Mucosa of descending colon (tissue), 3 donors: ENCODE data around the gene AURKB. TPM values are rescaled to one million over a fixed set of nuclear protein-coding genes. Genes with fewer than 3 reads are reported as not detected.
A peak's percentile ranks its signal among the peaks of the same experiment; 100 is the strongest.

ENCODE experiments used
- ATAC-seq: fragments of 200-7000 bp; cut with Tn5 transposase; one replicate; pipeline ENCODE4 v1.9.1; 2020; ENCODE audit warnings: mild to moderate bottlenecking, moderate library complexity
- DNase-seq, 3 donors: peaks; one replicate each; pipeline ENCODE4 v3.0.0-alpha.2; 2020
- H3K36me3 ChIP-seq: fragments of 200-600 bp; one replicate; pipeline ENCODE4 v1.8.0; 2021; ENCODE audit warnings: low read depth, mild to moderate bottlenecking
- H3K4me1 ChIP-seq: fragments of 200-600 bp; one replicate; pipeline ENCODE4 v1.8.0; 2021; ENCODE audit warnings: low read depth, mild to moderate bottlenecking
- H3K4me3 ChIP-seq: fragments of 200-600 bp; one replicate; pipeline ENCODE4 v1.8.0; 2021; ENCODE audit warnings: mild to moderate bottlenecking
- H3K9me3 ChIP-seq: fragments of 200-600 bp; one replicate; pipeline ENCODE4 v1.8.0; 2021; ENCODE audit warnings: mild to moderate bottlenecking
- CTCF ChIP-seq: fragments of 200-600 bp; IDR thresholded peaks from one replicate; pipeline ENCODE4 v1.8.0; 2022; ENCODE audit warnings: antibody characterized with exemption, mild to moderate bottlenecking
- intact Hi-C, 2 donors: fragments of 100-400 bp; cut with DNase I in 1 of 2; cut with micrococcal nuclease in 1 of 2; formaldehyde crosslinking; loops; one replicate each; pipeline versions ENCODE4 v1.11.0 to v1.11.1; 2022; cut with DNase I, micrococcal nuclease
- long read RNA-seq, 2 donors: library from polyadenylated mRNA; unstranded; transcript quantifications; one replicate each; pipeline ENCODE4 v2.0.0, GENCODE V29; 2019 to 2021
- total RNA-seq, 3 donors: library from RNA; stranded (reverse); fragmentation: NEBNext Ultra II Directional in 2 of 3; extraction: Animal tissue kit (Norgen Biotek cat#: 25700) in 2 of 3; gene quantifications; one replicate each; pipeline versions ENCODE4 v1.2.1 to v1.2.4, GENCODE V29; 2021 to 2023
- donor health status: DM: no; HTN: no; CAD: no; lungs with moderate emphysema.
- donor health status: DM: no; HTN: no; CAD: no.
- donor health status: DM: no; HTN: yes; CAD: no.

Gene AURKB
- 10 to 100 TPM in 1 of 3 donors, 1 to 10 TPM in 2; 5.2 to 27.3 (median 5.7) TPM for total RNA-seq
- long read RNA-seq, donor 1, partial matches to known transcripts: 0 of 1 reads
- long read RNA-seq, donor 1, other reads (novel, unspliced or antisense): 1 of 1 reads
- long read RNA-seq, donor 2, transcript AURKB-214 (9 exons, 1,227 nt): major isoform, 13 of 21 reads
- long read RNA-seq, donor 2, partial matches to known transcripts: 1 of 21 reads
- long read RNA-seq, donor 2, other reads (novel, unspliced or antisense): 5 of 21 reads

GRCh38 chr17:8209907-8210760, at the start of gene AURKB:
Gene AURKB, minus strand, starts transcription at chr17:8210575. Its CDS starts 351 bp downstream, at chr17:8210224.
- TF ChIP-seq CTCF: no peak
- H3K9me3 ChIP-seq: no peaks in the 10 kb centered on the region
- peaks cover 4% of the 10 kb centered on the region for H3K4me1 ChIP-seq
- peak; percentile 99 for ATAC-seq
- peak within 1 kb of the TSS; percentile 22 for H3K4me3 ChIP-seq
- intact Hi-C loops: no loop called here
- DNase-seq: peak; percentile 91 to 98 (median 94)
- no peaks in the 10 kb centered on the region for H3K36me3 ChIP-seq

- intact Hi-C loops: no loop called here
- ATAC-seq: no peak
- no peak for TF ChIP-seq CTCF
- Histone ChIP-seq H3K9me3 (no peaks in the 10 kb centered on the region), H3K4me1 (no peaks in the 10 kb centered on the region), H3K36me3 (no peaks in the 10 kb centered on the region), H3K4me3 (no peak overlapping the region)
- no peak for DNase-seq
Measured at GRCh38 chr17:8257801-8258200, 47.4 kb upstream of the AURKB start.

- Histone ChIP-seq H3K4me3 (no peak overlapping the region), H3K36me3 (no peaks in the 10 kb centered on the region), H3K9me3 (no peaks in the 10 kb centered on the region), H3K4me1 (no peaks in the 10 kb centered on the region)
- ATAC-seq: no peak
- TF ChIP-seq CTCF: no peak
- intact Hi-C loops: no loop called here
- DNase-seq: no peak
Measured at GRCh38 chr17:8256691-8257090, 46.3 kb upstream of the AURKB start.

GRCh38 chr17:8256291-8256690, 45.9 kb upstream of the AURKB start:
- TF ChIP-seq CTCF: no peak
- intact Hi-C loops: no loop called here
- ATAC-seq: no peak
- Histone ChIP-seq H3K4me3 (no peak overlapping the region), H3K36me3 (no peaks in the 10 kb centered on the region), H3K4me1 (no peaks in the 10 kb centered on the region), H3K9me3 (no peaks in the 10 kb centered on the region)
- no peak for DNase-seq

- ATAC-seq: no peak
- no peak for DNase-seq
- intact Hi-C loops: no loop called here
- Histone ChIP-seq H3K4me1 (no peaks in the 10 kb centered on the region), H3K4me3 (no peak overlapping the region), H3K36me3 (no peaks in the 10 kb centered on the region), H3K9me3 (no peaks in the 10 kb centered on the region)
- no peak for TF ChIP-seq CTCF
Measured at GRCh38 chr17:8255499-8255898, 45.1 kb upstream of the AURKB start.
